ENCODE data around the gene B4GALT2.
A peak's percentile ranks its signal among the peaks of the same experiment; 100 is the strongest.

The B4GALT2 gene

GRCh38 chr1:43942411-43942810 is 36.6 kb upstream of the B4GALT2 start:
- in situ Hi-C loops (cut with HindIII; ENCODE audit: low pct_ligation_motif_present, low pct_unique_long_range_greater_than_20kb, low sequenced_read_pairs) = loop anchor here (25.0 kb wide), 1 partner anchor 180 kb away; no protein-coding TSS in a partner anchor
- no peak for DNase-seq

DNA sequence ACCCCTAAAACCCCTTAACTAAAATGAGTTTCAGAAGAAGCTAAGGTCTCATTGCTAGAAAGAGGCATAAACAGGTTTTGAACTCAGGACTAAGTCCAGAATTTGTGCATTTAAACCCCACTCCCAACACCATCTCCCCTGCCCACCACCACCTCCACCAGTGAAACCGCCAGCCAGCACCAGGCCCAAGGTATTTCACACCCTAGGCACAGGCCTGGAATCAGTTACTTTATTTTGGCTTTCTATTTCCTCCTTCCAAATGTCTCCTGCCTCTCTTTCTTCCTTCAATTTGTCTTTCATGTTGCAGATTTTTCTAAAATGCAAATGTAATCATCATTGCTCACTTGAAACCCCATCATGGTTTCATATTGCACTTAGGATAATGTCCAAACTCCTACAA is 34.1 kb upstream of the B4GALT2 start:
- in situ Hi-C loops (cut with HindIII; ENCODE audit: low pct_ligation_motif_present, low pct_unique_long_range_greater_than_20kb, low sequenced_read_pairs) = loop anchor here (25.0 kb wide), 1 partner anchor 183 kb away; no protein-coding TSS in a partner anchor
- no peak for DNase-seq

- in situ Hi-C loops (cut with HindIII; ENCODE audit: low pct_ligation_motif_present, low pct_unique_long_range_greater_than_20kb, low sequenced_read_pairs) = loop anchor here (25.0 kb wide), 1 partner anchor 183 kb away; no protein-coding TSS in a partner anchor
- no peak for DNase-seq
Measured at GRCh38 chr1:43945674-43946235, 33.3 kb upstream of the B4GALT2 start.

DNA sequence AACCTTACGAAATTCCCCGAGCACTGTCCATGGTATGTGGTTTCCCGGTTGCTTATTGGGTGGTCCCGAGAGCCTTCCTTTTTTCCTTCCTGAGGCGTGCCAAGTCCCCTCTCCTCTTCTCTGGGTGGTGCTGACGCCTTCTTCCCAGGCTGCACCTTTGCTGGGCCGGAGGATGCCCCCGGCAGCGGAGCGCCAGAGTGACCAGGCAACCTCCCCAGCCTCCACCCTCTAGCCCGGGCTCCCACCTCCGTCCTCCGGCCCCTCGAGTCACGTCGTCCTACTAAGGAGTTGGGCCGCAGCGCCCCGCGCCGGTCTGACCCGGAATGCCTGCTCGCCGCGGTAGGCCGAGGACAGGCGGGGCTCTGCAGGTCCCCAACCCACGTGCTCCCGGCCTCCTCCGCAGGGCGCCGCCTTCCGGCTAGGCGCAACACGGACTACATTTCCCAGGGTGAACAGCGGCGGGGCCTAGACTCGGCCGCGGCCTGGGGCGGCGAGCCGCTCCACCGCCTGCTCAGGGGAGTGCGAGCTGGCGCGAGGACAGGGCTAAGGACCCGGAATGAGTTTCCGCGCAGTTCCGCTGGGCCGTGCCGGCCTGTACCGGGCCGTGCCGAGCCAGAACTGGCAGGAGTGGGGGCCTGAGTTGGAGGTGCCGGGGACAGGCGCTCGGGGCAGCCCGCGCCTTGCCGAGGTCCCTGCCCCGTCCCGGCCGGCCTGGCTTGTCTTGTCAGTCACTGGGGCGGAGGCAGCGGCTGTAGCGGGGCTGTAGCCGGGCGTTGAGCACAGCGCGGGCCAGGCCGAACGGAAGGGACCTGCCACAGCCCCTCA is 32.6 kb upstream of the B4GALT2 start, which contains the start of gene IPO13:
Gene IPO13 (plus strand): TSS at position 715 of the 825 bp plus-strand sequence. CDS start 651 bp downstream, outside the sequence.
- in situ Hi-C loops (cut with HindIII; ENCODE audit: low pct_ligation_motif_present, low pct_unique_long_range_greater_than_20kb, low sequenced_read_pairs) = loop anchor here (25.0 kb wide), 1 partner anchor 184 kb away; no protein-coding TSS in a partner anchor
- peak; percentile 94 for DNase-seq

DNA sequence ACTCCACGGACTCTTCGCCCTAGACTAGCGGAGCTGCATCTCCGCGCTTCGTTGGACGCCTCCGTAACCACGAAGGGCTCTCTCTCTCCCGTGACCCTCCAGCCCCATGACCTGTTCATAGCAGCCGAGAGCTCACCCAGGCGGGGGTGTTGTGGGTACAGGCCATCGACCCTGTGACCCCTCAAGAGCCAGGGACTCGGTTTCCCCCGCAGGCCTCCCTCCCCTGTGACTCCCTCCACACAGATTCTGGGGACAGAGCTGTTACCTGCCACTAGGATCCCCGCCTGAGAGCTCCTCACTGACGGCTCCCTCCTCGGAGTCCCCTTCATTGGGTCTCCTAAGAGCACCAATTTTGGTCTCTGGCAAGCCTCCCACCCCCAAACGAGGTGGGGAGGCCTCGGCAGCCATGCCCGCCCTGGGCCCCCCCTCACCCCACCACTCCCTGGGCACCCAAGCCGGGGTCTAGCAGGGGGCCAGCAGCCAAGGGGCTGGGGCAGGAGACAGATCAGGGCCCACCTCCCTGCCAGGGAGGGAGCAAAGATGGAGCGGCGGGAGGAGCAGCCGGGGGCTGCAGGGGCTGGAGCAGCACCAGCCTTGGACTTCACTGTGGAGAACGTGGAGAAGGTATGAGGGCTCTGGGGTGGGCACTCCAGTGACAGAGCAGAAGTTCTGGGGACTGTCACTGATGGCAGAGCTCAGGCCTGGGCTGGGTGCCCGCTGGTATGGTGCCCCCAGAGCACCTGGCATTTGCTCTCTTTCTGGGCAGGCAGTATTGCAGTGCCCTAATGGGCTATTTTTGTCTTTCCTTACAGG is 31.7 kb upstream of the B4GALT2 start:
- DNase-seq = no peak
- in situ Hi-C loops (cut with HindIII; ENCODE audit: low pct_ligation_motif_present, low pct_unique_long_range_greater_than_20kb, low sequenced_read_pairs) = loop anchor here (25.0 kb wide), 1 partner anchor 185 kb away; no protein-coding TSS in a partner anchor

DNA sequence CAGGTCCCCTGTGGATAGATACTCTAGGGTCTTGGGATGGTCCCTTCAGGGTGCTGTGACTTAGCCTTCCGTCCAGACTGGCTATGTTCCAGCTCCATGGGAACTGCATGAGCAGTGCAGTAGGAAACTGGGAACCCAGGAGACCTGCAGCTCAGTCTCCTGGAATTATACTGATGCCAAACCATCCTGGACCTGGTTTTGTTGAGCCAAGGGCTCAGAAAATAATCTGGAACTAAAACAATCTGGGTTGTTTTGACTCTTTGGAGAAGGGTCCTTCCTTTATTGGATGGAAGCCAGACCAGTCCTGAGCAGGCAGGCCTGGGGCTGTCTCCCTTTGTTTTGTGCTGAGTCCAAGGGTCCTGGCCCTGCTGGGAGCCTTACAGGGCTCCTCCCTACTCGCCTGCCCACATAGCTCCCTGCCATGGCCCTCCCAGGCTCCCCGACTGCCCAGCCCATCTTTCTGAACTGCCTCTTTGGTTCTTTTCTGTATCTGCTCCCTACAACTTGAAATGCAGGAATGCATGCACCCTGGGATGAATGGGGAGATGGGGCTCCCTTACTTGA is 31.1 kb upstream of the B4GALT2 start:
- in situ Hi-C loops (cut with HindIII; ENCODE audit: low pct_ligation_motif_present, low pct_unique_long_range_greater_than_20kb, low sequenced_read_pairs) = loop anchor here (25.0 kb wide), 1 partner anchor 186 kb away; no protein-coding TSS in a partner anchor

DNA sequence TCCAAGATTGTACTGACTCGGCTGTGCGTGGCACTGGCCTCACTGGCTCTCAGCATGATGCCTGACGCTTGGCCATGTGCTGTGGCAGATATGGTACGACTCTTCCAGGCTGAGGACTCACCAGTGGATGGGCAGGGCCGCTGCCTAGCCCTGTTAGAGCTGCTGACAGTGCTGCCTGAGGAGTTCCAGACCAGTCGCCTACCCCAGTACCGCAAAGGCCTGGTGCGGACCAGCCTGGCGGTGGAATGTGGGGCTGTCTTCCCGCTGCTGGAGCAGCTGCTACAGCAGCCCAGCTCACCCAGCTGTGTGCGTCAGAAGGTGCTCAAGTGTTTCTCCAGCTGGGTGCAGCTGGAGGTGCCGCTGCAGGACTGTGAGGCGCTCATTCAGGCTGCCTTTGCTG is 29.3 kb upstream of the B4GALT2 start:
- DNase-seq = no peak
- in situ Hi-C loops (cut with HindIII; ENCODE audit: low pct_ligation_motif_present, low pct_unique_long_range_greater_than_20kb, low sequenced_read_pairs) = loop anchor here (25.0 kb wide), 1 partner anchor 187 kb away; no protein-coding TSS in a partner anchor

More for the DNA sequence above, 31.1 kb upstream of the B4GALT2 start:
- no peak for DNase-seq

GRCh38 chr1:43951021-43951985 is 27.7 kb upstream of the B4GALT2 start:
- in situ Hi-C loops (cut with HindIII; ENCODE audit: low pct_ligation_motif_present, low pct_unique_long_range_greater_than_20kb, low sequenced_read_pairs) = no loop called here

DNA sequence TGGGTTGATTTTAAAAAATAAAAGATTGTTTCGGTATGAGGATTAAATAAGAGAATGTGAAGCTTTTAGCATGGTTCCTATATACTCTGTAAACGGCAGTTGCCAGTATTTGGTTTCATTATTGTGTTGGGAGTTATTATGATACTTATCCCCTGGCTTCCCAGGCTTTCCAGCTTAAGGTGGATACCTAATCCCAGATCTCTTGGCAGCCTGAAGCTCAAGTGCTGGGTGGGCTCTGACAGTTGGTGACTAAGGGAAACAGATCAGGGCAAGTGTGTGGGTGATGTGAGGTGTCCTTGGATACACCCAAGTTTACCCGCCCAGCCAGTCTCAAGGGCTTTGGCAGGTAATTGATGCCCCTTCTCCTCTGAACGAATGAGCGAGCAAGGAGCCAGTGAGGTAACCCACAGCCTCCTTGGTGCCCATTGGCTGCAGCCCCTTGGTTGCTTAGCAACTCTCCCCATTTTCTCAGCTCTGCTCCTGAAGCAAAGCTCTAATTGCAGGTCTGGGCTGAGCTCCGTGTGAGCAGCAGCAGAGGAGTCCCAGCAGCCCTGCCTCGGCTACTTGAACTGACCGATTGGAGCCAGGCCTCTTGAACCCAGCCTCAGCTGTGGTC is 26.2 kb upstream of the B4GALT2 start:
- no peak for DNase-seq

More at GRCh38 chr1:43951021-43951985, 27.7 kb upstream of the B4GALT2 start:
- peak; percentile 86 for DNase-seq

GRCh38 chr1:43953361-43953760 is 25.6 kb upstream of the B4GALT2 start:
- in situ Hi-C loops (cut with HindIII; ENCODE audit: low pct_ligation_motif_present, low pct_unique_long_range_greater_than_20kb, low sequenced_read_pairs) = no loop called here
- DNase-seq = no peak

More for the DNA sequence above, 26.2 kb upstream of the B4GALT2 start:
- in situ Hi-C loops (cut with HindIII; ENCODE audit: low pct_ligation_motif_present, low pct_unique_long_range_greater_than_20kb, low sequenced_read_pairs) = no loop called here

DNA sequence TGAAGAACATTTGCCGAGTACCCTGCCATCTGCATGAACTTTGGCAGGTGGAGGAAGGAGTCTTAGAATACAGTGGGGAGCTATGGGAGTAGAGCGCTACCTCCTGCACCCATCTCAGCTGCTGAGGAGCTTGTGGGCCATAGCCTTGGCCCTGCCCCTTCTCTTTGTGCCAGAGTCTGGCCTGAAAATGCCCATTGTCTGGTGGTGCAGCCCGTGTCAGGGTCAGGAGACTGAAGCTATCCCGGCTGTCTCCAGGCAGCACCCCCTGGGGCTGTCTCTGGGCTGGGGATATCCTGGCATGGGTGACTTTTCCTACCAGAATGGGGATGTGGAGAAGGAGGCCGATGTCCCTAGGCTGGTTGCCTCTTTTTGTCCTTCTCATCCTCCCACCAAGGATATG is 25.0 kb upstream of the B4GALT2 start:
- in situ Hi-C loops (cut with HindIII; ENCODE audit: low pct_ligation_motif_present, low pct_unique_long_range_greater_than_20kb, low sequenced_read_pairs) = no loop called here
- no peak for DNase-seq

GRCh38 chr1:43956234-43956633 is 22.8 kb upstream of the B4GALT2 start:
- no peak for DNase-seq
- in situ Hi-C loops (cut with HindIII; ENCODE audit: low pct_ligation_motif_present, low pct_unique_long_range_greater_than_20kb, low sequenced_read_pairs) = no loop called here

DNA sequence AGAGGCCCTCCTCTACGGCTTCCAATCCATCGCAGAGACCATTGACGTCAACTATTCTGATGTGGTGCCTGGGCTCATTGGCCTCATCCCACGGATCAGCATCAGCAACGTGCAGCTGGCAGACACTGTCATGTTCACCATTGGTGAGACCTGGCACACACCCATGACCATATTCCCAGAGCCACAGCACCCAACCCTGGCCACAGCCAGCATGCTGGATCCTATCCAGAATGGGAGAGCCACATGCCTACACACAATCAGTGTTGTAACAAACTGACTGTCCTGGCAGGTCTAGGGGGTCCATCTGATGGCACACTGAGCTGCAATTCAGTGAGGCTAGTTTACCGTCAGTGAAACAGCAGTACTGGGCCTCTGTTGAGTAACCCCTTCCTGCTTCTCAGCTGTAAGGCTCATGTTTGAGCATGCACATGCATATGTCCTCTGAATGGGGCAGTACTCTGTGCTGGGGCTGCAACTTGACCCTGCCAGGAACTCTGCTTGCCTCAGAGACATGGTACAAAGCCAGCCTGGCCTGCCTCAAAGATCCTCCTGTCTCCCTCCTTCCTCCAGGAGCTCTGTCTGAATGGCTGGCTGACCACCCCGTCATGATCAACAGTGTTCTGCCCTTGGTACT is 21.5 kb upstream of the B4GALT2 start:
- in situ Hi-C loops (cut with HindIII; ENCODE audit: low pct_ligation_motif_present, low pct_unique_long_range_greater_than_20kb, low sequenced_read_pairs) = no loop called here
- DNase-seq = no peak

- in situ Hi-C loops (cut with HindIII; ENCODE audit: low pct_ligation_motif_present, low pct_unique_long_range_greater_than_20kb, low sequenced_read_pairs) = no loop called here
- DNase-seq = no peak
Measured at GRCh38 chr1:43958351-43959255, 20.4 kb upstream of the B4GALT2 start.

DNA sequence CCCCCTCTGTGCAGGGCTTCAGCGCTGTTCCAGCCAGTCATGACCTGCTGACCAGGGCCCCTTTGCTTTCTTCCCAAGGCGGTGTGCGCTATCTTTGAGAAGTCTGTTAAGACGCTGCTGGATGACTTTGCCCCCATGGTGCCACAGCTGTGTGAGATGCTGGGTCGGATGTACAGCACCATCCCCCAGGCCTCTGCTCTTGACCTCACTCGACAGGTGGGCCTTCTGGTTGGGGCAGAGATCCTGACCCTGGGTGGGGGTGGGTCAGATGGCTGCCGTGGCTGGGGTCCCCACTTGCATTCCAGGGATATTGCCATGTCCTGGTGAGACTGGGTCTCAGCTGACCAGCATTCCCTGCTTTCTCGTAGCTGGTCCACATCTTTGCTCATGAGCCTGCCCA is 18.2 kb upstream of the B4GALT2 start:
- in situ Hi-C loops (cut with HindIII; ENCODE audit: low pct_ligation_motif_present, low pct_unique_long_range_greater_than_20kb, low sequenced_read_pairs) = no loop called here
- DNase-seq = no peak

DNA sequence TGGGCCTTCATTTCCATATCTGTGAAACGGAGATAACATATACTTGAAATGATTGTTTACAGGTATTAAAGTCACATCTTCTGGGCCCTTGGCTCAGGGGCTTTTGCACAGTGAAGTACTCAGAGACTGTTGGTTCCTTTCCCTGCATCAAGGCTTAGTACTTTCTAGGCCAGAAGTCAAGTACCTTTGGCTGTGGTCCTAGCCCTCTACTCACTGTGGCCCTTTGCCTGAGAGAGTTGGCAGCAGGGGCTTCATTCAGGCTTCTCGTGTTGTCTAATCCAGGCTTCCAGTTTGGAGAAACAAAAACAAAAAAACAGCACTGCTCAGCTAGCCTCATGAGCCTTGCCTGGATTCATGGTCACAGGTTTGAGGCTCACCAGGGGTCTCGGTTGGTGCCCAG is 17.3 kb upstream of the B4GALT2 start:
- in situ Hi-C loops (cut with HindIII; ENCODE audit: low pct_ligation_motif_present, low pct_unique_long_range_greater_than_20kb, low sequenced_read_pairs) = no loop called here

More for the DNA sequence above, 17.3 kb upstream of the B4GALT2 start:
- no peak for DNase-seq
